ENCODE results near the gene PNPLA3.

DNA sequence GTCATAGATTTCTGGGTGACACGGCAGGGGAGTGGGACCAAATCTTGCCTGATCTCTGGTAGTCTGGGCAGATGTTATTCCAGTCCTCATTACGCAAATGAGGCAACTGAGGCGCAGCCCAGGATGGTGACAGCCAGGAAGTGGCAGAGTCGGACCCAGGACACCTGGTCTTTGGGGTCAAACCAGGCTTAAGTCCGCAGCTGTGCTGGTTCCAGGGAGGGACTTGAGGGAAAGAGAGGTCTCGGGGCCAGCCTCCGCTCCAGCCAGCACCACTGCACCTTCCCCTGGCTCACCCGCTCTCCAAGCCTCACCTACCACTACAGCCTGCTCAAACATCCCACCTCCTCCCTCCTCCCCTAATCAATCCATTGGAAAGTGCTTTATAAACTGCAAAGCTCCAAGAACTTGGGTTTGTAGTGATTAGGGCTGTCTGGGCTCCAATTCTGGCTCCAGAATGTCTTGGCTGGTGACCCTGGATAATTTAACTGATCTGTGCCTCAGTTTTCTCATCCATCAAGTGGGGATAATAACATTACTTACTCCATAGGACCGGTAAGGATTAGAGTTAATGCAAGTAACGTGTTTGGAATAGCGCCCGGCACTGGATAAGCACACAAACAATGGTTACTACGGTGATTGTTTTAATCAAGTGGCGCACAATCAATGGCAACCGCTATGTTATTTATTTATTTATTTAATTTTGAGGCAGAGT, 31.3 kb upstream of the PNPLA3 start:
- no peak for TF ChIP-seq SP1 (IDR thresholded peaks at IDR 0.05)
- no peak for TF ChIP-seq FOXK2 (IDR thresholded peaks at IDR 0.05)
- TF ChIP-seq BHLHE40 (IDR thresholded peaks at IDR 0.05; ENCODE audit: borderline replicate concordance): no peak
- no peak for TF ChIP-seq L3MBTL2 (conservative IDR thresholded peaks at IDR 0.05)
- TF ChIP-seq ELF4 (IDR thresholded peaks at IDR 0.05): no peak
- no peak for TF ChIP-seq ZNF384 (IDR thresholded peaks at IDR 0.05)
- no peak for TF ChIP-seq PKNOX1 (IDR thresholded peaks at IDR 0.05)
- TF ChIP-seq FOXM1 (IDR thresholded peaks at IDR 0.05; ENCODE audit: borderline replicate concordance): no peak
- no peak for TF ChIP-seq HDGF (IDR thresholded peaks at IDR 0.05; ENCODE audit: borderline replicate concordance)
- TF ChIP-seq TARDBP (IDR thresholded peaks at IDR 0.05): no peak
